Progenitor cell of endocrine pancreas (in vitro differentiated cells): ENCODE results near the gene CRISPLD2. TPM values are rescaled to one million over a fixed set of nuclear protein-coding genes. Genes with fewer than 3 reads are reported as not detected.

ENCODE experiments used
- DNase-seq: peaks from one replicate; pipeline ENCODE4 v3.0.0; 2021; ENCODE audit warnings: low spot score; ENCODE audit not compliant: unreplicated experiment
- H3K27ac Mint-ChIP-seq: 2 replicates; pipeline ENCODE4 v1.8.0; 2021; ENCODE audit warnings: mild to moderate bottlenecking, moderate library complexity, mixed read lengths
- H3K27me3 Mint-ChIP-seq: 2 replicates; pipeline ENCODE4 v1.8.0; 2021; ENCODE audit warnings: mixed read lengths
- H3K36me3 Mint-ChIP-seq: 2 replicates; pipeline ENCODE4 v1.8.0; 2022; ENCODE audit warnings: mixed read lengths; ENCODE audit not compliant: insufficient read depth
- H3K4me1 Mint-ChIP-seq: 2 replicates; pipeline ENCODE4 v1.8.0; 2021; ENCODE audit warnings: low read depth, mixed read lengths
- H3K4me3 Mint-ChIP-seq: 2 replicates; pipeline ENCODE4 v1.8.0; 2021; ENCODE audit warnings: low read depth, mild to moderate bottlenecking, moderate library complexity, mixed read lengths
- H3K9me3 Mint-ChIP-seq: 2 replicates; pipeline ENCODE4 v1.8.0; 2021; ENCODE audit warnings: low read depth, mixed read lengths
- total RNA-seq: library from RNA; stranded (reverse); gene quantifications from 2 replicates; pipeline ENCODE4 v1.2.1, GENCODE V29; 2021
- TF ChIP-seq, protein P1 (sequence below): fragments of 200-600 bp; sonication (generic); IDR thresholded peaks from one replicate; pipeline ENCODE4 v1.5.0; 2021; ENCODE audit warnings: antibody characterized with exemption, mild to moderate bottlenecking; ENCODE audit not compliant: unreplicated experiment

Gene CRISPLD2
- total RNA-seq, 1 donor from 2014 or later = 11.0 TPM

DNA sequence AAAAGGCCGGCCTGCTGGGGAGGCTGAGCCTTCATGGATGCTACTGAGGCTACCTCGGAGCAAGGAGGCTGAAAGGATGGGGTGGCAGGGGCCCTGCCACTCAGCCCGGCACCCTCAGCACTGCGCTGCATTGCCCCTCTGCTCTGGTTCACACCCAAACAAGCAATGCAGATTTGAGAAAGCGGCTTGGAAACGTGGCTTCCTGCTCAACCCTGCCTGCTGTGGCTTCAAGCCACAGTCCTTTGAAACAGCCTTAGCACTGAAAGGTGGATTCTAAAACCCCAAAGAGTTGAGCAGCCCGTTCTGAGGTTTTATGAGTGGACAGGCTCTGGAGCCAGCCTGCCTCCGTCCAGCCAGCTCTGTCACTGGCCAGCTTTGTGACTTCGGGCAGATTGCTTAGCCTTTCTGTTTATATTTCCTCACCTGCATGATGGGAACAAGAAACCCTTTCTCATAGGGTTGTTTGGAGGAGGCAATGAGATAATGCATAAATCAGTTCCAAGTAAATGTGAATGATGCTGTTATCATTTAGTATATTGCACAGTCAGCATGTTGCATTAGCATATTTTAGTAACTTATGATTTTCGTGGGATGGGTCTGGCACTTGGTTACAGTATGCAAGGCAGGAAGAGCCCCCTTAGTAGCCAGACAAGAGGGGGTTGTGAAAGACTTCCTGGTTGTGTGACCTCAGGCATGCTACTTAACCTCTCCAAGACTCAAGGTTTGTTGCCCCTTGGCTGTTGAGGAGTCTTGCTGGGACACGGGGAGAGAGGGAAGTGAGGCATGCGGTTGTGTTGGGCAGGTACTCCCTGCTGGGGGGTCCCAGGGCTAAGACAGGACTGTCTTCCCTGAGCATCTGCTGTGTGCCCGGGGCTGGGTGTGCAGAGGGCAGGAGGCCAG is 23.6 kb downstream of the CRISPLD2 start:
- Mint-ChIP-seq H3K9me3 (no peaks in the 10 kb centered on the region), H3K36me3 (no peaks in the 10 kb centered on the region), H3K27me3 (no peaks in the 10 kb centered on the region), H3K4me3 (peak overlapping the region; percentile 71), H3K4me1 (peaks cover 11% of the 10 kb centered on the region), H3K27ac (peak overlapping the region; percentile 96)
- DNase-seq = no peak
- TF ChIP-seq, protein P1, sequence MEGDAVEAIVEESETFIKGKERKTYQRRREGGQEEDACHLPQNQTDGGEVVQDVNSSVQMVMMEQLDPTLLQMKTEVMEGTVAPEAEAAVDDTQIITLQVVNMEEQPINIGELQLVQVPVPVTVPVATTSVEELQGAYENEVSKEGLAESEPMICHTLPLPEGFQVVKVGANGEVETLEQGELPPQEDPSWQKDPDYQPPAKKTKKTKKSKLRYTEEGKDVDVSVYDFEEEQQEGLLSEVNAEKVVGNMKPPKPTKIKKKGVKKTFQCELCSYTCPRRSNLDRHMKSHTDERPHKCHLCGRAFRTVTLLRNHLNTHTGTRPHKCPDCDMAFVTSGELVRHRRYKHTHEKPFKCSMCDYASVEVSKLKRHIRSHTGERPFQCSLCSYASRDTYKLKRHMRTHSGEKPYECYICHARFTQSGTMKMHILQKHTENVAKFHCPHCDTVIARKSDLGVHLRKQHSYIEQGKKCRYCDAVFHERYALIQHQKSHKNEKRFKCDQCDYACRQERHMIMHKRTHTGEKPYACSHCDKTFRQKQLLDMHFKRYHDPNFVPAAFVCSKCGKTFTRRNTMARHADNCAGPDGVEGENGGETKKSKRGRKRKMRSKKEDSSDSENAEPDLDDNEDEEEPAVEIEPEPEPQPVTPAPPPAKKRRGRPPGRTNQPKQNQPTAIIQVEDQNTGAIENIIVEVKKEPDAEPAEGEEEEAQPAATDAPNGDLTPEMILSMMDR = no peak

DNA sequence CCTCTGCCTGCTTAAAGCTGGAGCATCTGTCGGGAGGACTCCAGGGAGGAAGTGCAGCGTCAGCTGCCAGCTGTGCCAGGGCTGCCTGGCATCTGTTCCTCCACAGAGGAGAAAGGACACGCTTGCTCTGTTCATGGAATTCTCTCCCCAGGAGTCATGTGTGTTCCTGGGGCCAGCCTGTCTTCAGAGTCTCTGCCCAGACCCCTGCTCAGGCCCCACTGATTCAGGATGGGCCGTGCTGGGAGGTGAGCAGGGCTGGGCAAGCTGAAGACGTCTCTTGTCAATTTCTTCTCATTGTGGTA is 24.2 kb downstream of the CRISPLD2 start:
- H3K36me3 Mint-ChIP-seq = no peaks in the 10 kb centered on the region
- H3K4me1 Mint-ChIP-seq = peaks cover 11% of the 10 kb centered on the region
- no peak overlapping the region for H3K4me3 Mint-ChIP-seq
- no peak overlapping the region for H3K27ac Mint-ChIP-seq
- H3K27me3 Mint-ChIP-seq = no peaks in the 10 kb centered on the region
- DNase-seq = no peak
- TF ChIP-seq, protein P1 = no peak
- no peaks in the 10 kb centered on the region for H3K9me3 Mint-ChIP-seq

DNA sequence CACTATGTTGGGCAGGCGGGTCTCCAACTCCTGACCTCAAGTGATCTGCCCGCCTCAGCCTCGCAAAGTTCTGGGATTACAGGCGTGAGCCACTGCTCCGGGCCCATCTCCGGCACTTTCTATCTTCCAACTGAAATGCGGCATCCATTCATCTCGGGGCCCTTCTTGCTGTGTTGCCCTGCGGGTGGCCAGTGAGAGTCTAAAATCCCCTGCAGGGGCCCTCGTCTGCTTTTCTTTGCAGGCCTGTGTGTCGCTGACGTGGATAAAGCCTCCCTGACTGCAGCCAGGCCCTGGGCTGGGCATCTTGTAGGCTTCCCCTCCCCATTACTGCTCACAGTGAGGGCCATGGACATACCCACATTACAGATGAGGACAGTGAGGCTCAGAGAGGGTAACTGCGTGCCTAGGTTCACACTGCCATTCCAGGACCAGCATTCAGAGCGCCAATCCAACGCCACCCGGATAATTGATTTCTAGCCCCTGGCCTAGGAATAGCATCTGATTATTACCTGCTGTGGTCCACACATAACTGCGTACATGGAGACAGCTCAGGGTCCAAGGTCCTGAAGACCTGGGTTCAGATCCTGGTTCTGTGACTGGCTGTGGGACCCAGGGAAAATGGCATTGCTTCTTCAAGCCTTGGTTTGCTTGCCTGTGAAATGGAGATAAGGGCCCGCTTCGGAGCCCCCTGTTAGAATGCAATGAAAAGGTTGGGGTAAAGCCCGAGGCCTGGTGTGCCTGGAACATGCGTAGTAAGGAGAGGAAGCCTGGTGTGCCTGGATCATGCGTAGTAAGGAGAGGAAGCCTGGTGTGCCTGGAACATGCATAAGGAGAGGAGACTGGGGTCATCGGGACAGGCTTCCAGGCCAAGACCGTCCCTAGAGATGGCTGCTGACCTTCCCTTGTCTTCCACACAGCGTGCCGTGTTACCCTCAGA is 25.0 kb downstream of the CRISPLD2 start:
- Mint-ChIP-seq H3K4me1 (peaks cover 11% of the 10 kb centered on the region), H3K27me3 (no peaks in the 10 kb centered on the region), H3K36me3 (no peaks in the 10 kb centered on the region), H3K9me3 (no peaks in the 10 kb centered on the region), H3K4me3 (no peak overlapping the region), H3K27ac (no peak overlapping the region)
- no peak for DNase-seq
- TF ChIP-seq, protein P1 = no peak

DNA sequence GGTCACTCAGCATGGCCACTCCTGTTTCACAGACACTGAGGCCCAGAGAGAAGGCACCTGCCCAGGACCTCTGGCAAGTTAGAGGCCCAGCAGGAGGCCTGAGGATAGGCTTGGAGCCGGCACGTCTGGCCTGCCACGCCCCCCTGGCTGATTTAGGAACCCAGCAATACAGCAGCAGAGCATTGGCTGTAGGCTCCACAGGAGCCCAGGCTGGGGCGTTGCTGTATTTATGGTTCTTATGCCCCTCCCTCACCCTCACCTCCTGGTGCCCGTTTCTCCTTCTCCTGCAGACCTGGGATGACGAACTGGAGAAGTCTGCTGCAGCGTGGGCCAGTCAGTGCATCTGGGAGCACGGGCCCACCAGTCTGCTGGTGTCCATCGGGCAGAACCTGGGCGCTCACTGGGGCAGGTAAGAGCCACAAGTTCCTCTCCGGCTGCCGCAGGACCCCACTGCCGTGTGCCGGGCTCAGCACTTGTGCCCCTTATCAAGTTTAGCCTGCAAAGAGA is 25.8 kb downstream of the CRISPLD2 start:
- H3K4me1 Mint-ChIP-seq = peaks cover 11% of the 10 kb centered on the region
- H3K27ac Mint-ChIP-seq = no peak overlapping the region
- DNase-seq = no peak

More for the DNA sequence above, 25.8 kb downstream of the CRISPLD2 start:
- no peaks in the 10 kb centered on the region for H3K27me3 Mint-ChIP-seq
- H3K9me3 Mint-ChIP-seq = peaks cover under 1% of the 10 kb centered on the region
- peaks cover 3% of the 10 kb centered on the region for H3K36me3 Mint-ChIP-seq
- TF ChIP-seq, protein P1 = no peak
- H3K4me3 Mint-ChIP-seq = no peak overlapping the region
